Fibroblast of villous mesenchyme (primary cell): ENCODE results near the gene CIT. TPM values are rescaled to one million over a fixed set of nuclear protein-coding genes. Genes with fewer than 3 reads are reported as not detected.

Experiments used
- DNase-seq: peaks from one replicate; pipeline ENCODE4 v3.0.0-alpha.2; 2010; ENCODE audit warnings: low read depth
- H3K4me3 ChIP-seq: 2 replicates; pipeline ENCODE4 v1.5.1; 2011; ENCODE audit warnings: low read depth, mild to moderate bottlenecking, low read length
- total RNA-seq: library from RNA; depleted of rRNA; stranded (reverse); fragments of >200 nt; gene quantifications from 2 replicates; pipeline ENCODE4 v1.2.3, GENCODE V29; 2012
- TF ChIP-seq, protein P1 (sequence below): IDR thresholded peaks from 2 replicates; pipeline ENCODE4 v1.5.1; 2012; ENCODE audit warnings: low read depth, mild to moderate bottlenecking, low read length; ENCODE audit not compliant: insufficient read depth

Gene CIT
- total RNA-seq, 1 donor: 20.7 TPM

DNA sequence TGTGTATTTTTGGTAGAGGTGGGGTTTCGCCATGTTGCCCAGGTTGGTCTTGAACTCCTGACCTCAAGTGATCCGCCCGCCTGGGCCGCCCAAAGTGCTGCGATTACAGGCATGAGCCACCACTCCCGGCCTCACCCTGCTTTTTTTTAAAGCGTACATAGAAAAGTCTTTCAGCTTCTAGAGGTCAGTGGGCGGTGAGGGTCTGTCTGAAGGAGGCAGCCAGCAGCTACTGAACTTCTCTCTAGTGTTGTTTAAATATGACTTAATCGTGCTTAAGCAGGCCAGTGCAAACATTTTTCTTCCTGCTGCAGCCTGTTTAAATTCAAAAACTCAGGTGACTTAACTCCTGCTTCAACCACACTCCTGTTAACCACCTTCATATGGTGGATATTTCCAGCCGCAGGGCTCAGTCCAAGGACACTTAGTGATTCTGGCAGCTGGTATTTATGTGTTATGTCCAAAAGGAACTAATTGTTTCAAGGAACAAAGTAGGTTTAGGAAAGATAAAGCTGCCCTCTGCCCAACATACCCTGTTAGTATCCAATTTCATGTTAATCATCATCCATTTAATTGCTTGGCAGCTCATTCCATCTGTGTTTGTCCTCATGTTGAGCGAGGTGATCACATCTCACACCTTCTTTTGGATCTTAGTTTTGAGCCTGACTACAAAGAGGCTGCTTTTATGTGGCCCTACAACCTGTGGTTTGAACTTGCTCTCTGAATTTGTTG, 207.2 kb downstream of the CIT start:
- TF ChIP-seq, protein P1, sequence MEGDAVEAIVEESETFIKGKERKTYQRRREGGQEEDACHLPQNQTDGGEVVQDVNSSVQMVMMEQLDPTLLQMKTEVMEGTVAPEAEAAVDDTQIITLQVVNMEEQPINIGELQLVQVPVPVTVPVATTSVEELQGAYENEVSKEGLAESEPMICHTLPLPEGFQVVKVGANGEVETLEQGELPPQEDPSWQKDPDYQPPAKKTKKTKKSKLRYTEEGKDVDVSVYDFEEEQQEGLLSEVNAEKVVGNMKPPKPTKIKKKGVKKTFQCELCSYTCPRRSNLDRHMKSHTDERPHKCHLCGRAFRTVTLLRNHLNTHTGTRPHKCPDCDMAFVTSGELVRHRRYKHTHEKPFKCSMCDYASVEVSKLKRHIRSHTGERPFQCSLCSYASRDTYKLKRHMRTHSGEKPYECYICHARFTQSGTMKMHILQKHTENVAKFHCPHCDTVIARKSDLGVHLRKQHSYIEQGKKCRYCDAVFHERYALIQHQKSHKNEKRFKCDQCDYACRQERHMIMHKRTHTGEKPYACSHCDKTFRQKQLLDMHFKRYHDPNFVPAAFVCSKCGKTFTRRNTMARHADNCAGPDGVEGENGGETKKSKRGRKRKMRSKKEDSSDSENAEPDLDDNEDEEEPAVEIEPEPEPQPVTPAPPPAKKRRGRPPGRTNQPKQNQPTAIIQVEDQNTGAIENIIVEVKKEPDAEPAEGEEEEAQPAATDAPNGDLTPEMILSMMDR: no peak
- DNase-seq: no peak
- peak overlapping the region; percentile 23 for H3K4me3 ChIP-seq

DNA sequence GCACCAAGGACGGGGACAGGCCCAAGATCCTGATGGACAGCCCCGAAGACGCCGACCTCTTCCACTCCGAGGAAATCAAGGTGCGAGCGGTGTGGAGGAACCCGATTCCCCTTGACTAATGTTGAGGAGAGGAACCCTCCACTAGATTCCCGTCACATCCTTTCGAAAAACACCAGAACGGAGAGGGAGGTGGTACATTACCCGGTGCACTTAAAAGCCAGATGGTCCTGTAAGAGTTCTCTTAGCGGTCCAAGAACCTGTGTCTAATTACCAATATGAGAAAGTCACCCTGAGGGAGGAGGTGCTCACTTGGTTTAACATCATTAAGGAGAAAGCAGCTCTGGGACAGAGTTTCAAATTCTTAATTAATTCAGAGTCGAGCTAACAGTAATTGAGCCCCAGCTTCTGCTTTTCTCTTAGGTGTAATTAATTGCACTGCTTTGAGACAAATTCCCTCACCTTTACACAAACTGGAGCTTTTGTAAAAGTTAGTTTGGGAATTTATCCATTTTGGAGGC, 208.7 kb downstream of the CIT start:
- peak; percentile 34 for DNase-seq

DNA sequence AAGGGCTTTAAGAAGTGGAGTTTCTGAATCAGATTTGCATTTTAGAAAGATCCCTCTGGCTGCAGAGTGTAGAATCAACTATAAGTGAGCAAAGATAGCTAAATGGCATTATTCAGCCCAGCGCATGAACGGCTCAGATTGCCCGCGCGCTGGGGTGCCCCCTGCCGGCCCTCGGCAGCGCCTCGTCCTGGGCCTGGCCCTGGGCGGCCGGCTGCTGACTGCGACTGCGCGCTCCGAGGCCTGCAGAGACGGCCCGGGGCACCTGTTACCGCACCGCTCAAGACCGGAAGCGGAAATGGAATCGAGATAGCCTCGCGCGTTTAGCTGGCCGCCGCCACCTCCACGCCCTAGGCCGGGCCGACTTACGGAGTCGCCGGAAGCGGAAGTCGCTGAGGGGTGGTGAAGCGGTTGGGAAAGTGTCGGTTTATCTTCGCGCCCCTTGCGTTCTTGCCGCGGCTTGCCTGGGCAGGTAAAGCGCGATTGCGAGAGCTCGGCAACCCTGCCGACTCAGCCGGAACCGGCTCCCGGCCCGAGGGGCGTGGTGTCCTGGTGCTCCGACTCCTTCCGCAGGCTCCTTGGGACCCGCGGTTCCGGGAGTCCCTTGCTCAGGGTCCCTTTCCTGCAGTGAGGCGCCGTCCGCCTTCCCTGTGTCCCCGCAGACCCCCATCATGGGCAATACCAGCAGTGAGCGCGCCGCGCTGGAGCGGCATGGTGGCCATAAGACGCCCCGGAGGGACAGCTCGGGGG, 209.4 kb downstream of the CIT start, which contains the start of gene PRKAB1:
TSS of gene PRKAB1 (plus strand) at position 557 of the 747 bp plus-strand sequence. CDS start at position 669, 112 bp downstream.
- DNase-seq: peak; percentile 98
- peak within 1 kb of the TSS; percentile 81 for H3K4me3 ChIP-seq
- TF ChIP-seq, protein P1: peak; percentile 91

More for the DNA sequence above, 208.7 kb downstream of the CIT start:
- TF ChIP-seq, protein P1: no peak
- H3K4me3 ChIP-seq: peak overlapping the region; percentile 81

DNA sequence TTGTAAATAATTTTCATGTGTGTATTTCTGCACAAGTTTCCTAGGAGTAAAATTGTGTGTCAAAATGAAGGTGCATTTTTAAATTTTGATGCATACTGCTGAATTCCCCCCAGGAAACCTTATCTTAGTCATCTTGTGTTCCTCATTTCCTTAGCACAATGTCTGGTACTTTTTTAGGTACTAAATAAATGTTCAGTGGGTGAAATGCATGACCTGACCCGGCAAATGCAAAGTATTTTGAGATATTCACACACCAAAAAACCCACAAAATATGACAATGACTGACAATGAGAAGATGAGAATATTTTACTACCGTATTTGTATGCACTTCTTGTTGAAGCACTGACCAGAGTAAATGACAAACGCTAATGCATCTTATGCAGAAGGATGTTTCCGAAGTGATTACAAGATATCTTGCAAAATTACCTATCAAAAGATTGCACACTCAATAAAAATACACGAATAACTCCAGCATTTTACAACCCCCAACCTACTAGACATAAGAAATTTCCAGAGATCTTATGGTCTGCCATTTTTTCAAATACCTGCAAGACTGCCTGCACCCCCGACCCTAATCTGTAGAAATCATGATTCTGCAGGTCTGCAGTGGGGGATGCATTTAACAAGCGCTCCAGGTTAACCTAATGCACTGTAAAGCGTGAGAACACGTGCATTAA, 210.1 kb downstream of the CIT start:
- TF ChIP-seq, protein P1: no peak
- DNase-seq: no peak
- peak overlapping the region; percentile 59 for H3K4me3 ChIP-seq

DNA sequence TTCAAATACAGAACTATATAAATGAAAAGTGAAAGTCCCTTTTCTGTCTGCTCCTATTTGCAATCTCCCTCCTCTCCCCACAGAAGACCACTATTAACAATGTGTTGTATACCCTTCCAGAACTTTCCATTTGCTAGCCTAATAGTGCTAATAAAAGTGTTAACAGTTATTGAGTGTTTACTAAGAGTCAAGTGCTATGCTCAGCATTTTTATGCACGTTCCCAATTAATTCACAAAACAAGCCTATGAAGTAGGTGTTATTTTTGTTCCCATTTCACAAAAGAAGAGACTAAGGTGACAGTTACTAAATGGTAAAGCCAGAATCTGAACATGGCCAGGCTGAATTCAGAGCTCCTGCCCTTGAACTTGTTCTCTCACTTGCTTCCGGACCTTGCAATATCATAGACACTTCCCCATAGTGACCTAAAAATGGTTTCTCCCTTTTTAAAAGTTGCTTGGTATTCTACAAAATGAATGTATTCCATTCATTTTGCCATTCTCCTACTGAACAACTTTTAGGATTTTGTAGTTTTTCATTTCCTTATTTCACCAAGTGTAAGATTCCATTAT, 210.8 kb downstream of the CIT start:
- DNase-seq: no peak
- H3K4me3 ChIP-seq: no peak overlapping the region
- TF ChIP-seq, protein P1: no peak

DNA sequence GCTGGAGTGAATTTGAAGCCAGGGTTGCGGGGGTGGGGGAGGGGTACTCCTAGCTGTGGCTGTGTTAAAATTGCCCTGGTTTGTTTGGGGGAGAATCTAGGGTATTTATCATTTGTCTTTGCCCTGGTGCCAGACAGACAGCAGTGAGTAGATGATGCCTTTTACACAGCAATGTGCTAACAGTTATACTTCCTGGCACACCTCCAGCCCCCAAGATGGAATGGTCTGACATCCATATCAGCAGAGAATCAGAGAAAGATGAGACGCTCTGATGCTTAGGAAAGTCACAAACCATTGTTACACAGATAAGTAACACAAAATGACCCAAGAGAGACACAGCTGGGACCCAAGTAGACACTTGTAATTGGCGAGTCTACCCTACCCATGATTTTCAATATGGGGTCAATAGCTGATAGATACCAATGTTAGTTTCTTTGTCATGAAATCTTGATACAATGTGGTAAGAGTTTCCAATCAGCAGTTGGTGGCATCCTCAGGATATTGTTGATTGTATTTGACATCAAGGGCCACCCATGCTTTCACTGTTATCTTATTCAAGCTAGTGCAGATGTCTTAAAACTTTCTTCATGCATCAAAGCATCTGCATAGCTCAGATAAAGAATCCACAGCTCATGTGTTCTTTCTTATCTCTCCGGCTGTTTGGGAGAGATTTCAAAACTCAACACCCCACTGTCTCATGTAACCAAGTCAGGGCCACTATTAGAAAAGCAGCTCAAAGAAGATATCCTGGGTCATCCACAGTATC, 211.8 kb downstream of the CIT start:
- no peak overlapping the region for H3K4me3 ChIP-seq
- TF ChIP-seq, protein P1: no peak
- peak; percentile 70 for DNase-seq
